Fibroblast of pulmonary artery (primary cell): ENCODE measurements around the gene CLSTN3.
"Not testable (repeated sequence)": the region's sequence is repeated elsewhere in the genome, so short reads cannot be mapped to it uniquely, and the experiment has no call there.

ENCODE experiments used
- DNase-seq: peaks from one replicate; pipeline ENCODE4 v3.0.0-alpha.2; 2010; ENCODE audit warnings: low read depth
- H3K4me3 ChIP-seq: replicated peaks from 2 replicates; pipeline ENCODE4 v1.5.1; 2011; ENCODE audit warnings: low read depth, mild to moderate bottlenecking, control low read depth, low read length, moderate library complexity
- CTCF ChIP-seq: IDR thresholded peaks from 2 replicates; pipeline ENCODE4 v1.5.1; 2011; ENCODE audit warnings: mild to moderate bottlenecking, control low read depth, low read length, inconsistent platforms; ENCODE audit errors: missing control alignments

Gene CLSTN3

GRCh38 chr12:7180685-7181084 lies 50.5 kb downstream of the CLSTN3 start:
- DNase-seq: no peak

DNA sequence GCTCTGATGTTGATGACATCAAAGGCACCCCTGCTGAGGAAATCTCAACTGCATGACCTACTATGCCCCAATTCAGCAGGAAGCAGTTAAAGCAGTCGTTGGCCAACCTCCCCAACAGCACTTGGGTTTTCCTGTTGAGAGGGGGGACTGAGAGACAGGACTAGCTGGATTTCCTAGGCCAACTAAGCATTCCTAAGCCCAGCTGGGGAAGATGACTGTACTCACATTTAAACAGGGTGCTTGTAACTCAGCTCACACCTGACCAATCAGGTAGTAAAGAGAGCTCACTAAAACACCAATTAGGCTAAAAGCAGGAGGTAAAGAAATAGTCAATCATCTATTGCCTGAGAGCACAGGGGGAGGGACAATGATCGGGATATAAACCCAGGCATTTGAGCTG lies 55.9 kb downstream of the CLSTN3 start:
- not testable (repeated sequence) for H3K4me3 ChIP-seq, DNase-seq

More at GRCh38 chr12:7180685-7181084, 50.5 kb downstream of the CLSTN3 start:
- H3K4me3 ChIP-seq: no peak overlapping the region
- TF ChIP-seq CTCF: no peak

DNA sequence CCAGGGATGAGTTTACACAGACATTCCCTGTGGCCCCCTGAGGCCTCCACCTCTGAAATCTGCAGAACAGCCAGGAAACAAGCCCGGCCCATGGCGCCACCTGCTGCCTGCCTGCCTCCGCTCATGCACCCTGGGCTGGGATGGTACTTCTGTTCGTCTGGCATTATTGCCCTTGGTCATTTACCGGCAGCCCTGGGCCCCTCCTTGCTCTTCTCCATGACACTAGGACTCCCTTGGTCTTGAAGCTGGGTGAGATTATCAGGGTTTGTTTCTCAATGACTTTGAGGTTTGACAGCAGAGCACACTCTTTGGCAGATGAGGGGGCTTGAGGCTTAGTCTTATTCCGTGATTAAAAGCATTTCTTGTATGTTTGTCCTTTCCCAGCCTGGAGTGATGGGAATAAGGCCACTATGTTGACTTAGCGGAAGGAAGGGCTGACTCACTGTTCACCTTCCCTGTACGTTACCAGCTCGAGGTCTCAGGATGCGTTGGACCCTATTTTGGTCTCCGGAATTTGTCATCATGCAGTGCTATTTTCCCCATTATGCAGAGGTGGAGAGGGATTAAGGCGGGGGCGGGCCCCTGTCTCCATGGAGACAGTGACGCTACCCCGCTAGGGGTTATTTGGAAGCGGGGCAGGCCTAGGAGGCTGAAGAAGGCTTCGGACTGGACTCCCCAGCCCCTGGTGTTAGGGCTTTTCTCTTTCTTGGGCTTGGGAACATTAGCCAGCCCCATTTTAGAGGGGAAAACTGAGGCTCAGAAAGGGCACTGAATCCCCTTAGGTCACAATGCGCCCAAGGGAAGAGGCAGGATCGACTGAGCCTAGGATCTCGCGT lies 58.6 kb downstream of the CLSTN3 start:
- peak; percentile 74 for TF ChIP-seq CTCF
- H3K4me3 ChIP-seq: peak overlapping the region; percentile 81
- DNase-seq: peak; percentile 82

DNA sequence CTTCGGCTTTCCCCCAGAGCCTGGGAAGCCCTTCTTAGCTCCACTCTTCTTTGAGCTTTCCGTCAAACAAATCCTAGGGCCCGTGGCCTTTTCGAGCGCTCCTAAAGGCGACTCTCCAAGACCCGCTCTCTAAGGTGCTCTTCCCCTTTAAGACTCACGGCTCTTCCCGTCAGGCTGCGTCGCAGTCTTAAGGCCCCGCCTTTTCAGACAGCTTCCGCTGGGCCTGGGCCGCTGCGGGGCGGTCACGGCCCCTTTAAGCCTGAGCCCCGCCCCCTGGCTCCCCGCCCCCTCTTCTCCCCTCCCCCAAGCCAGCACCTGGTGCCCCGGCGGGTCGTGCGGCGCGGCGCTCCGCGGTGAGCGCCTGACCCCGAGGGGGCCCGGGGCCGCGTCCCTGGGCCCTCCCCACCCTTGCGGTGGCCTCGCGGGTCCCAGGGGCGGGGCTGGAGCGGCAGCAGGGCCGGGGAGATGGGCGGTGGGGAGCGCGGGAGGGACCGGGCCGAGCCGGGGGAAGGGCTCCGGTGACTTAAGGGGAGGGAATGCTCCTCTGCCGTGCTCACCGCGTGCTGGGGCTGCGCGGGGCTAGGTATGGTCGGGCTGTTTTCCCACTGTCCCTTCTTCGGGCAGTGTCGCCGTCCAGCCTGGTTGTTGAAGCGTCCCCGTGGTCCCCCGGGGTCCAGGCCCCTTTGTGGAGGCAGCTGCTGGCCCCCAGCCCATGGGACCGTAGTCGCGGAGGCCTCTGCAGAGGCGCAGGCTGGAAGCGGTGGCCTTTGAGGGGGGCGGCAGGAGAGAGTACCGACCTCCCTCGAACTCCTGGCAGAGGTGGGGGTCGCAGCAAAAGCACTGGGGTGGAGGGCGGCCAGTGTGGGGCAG lies 59.5 kb downstream of the CLSTN3 start, which contains the start of gene PEX5:
TSS of gene PEX5 (plus strand) at position 289 of the 870 bp plus-strand sequence. CDS start 692 bp downstream, outside the sequence.
- peak; percentile 95 for DNase-seq
- peak within 1 kb of the TSS; percentile 81 for H3K4me3 ChIP-seq
- TF ChIP-seq CTCF: no peak

DNA sequence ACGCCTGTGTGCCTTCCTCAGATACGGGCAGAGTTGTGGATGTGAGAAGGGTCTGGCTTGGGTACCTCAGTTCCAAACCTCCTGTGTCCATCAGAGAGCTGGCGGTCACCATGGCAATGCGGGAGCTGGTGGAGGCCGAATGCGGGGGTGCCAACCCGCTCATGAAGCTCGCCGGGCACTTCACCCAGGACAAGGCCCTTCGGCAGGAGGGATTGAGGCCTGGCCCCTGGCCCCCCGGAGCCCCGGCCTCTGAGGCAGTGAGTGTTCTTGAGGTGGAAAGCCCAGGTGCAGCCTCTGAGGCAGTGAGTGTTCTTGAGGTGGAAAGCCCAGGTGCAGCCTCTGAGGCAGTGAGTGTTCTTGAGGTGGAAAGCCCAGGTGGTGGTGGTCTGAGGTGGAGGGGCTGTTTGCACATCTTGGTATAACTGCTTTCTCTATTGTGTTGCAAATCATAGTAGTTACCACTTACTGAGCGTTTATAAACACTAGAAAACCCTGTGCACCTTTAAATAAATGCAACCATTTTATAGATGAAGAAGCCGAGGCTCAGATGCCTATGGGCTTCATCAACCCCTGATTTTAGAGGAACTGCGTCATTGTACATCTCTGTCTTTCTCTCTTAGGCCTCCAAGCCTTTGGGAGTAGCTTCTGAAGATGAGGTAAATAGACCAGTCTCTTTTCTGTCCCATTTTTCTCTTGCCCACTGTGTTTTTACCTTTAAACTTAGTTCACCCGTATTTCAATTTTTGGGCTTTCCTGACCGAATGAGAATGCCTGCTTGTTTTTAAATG lies 60.3 kb downstream of the CLSTN3 start:
- TF ChIP-seq CTCF: no peak
- H3K4me3 ChIP-seq: peak overlapping the region; percentile 81
- peak; percentile 14 for DNase-seq

DNA sequence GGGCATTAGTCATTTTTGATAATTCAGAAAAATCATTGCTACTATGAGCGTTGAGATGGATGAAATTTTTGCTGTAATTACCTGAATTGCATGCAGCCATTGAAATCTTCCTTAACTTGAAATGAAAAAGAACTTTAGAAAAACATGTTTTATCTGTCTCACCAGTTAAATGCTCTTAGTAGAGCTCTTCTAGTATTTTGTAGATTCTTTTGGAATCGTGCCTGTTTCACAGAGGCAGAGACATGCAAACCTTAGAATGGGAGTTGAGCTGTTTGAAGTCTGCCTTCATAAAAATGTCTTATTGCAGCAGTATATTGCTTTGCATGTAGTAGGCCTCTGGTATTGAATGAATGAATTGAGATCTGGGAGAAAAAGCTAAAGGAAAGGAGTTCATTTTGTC lies 63.5 kb downstream of the CLSTN3 start:
- TF ChIP-seq CTCF: no peak
- DNase-seq: no peak
- H3K4me3 ChIP-seq: no peak overlapping the region
